SK-MEL-5 (cell line): ENCODE measurements around the gene MAP2K3. TPM values are rescaled to one million over a fixed set of nuclear protein-coding genes. Genes with fewer than 3 reads are reported as not detected.

ENCODE experiments used
- DNase-seq: peaks from one replicate; pipeline ENCODE4 v3.0.0-alpha.2; 2016; ENCODE audit warnings: low read depth, low spot score
- in situ Hi-C: cut with HindIII; loops from 2 replicates; pipeline ENCODE4 v1.10.0; 2016; ENCODE audit warnings: low sequenced_read_pairs, high pct_unique_total_duplicates, low pct_unique_long_range_greater_than_20kb
- polyA plus RNA-seq, 2 experiments: library from polyadenylated mRNA; depleted of rRNA; stranded (reverse); fragments of >200 nt; gene quantifications; 2 replicates each; pipeline ENCODE4 v1.2.3, GENCODE V29; 2015
- total RNA-seq: library from RNA; depleted of rRNA; stranded (reverse); fragments of >200 nt; shearing (Covaris generic); gene quantifications from 2 replicates; pipeline ENCODE4 v1.2.3, GENCODE V29; 2014; rRNA removed

MAP2K3 gene
- total RNA-seq = 27.0 and 28.7 TPM in 2 replicates
- 192 and 229 TPM in 2 replicates for polyA plus RNA-seq (2015; cell fraction: cytosol; rRNA removed)
- polyA plus RNA-seq (2015; cell fraction: nucleus; rRNA removed) = 78.1 and 103 TPM in 2 replicates

DNA sequence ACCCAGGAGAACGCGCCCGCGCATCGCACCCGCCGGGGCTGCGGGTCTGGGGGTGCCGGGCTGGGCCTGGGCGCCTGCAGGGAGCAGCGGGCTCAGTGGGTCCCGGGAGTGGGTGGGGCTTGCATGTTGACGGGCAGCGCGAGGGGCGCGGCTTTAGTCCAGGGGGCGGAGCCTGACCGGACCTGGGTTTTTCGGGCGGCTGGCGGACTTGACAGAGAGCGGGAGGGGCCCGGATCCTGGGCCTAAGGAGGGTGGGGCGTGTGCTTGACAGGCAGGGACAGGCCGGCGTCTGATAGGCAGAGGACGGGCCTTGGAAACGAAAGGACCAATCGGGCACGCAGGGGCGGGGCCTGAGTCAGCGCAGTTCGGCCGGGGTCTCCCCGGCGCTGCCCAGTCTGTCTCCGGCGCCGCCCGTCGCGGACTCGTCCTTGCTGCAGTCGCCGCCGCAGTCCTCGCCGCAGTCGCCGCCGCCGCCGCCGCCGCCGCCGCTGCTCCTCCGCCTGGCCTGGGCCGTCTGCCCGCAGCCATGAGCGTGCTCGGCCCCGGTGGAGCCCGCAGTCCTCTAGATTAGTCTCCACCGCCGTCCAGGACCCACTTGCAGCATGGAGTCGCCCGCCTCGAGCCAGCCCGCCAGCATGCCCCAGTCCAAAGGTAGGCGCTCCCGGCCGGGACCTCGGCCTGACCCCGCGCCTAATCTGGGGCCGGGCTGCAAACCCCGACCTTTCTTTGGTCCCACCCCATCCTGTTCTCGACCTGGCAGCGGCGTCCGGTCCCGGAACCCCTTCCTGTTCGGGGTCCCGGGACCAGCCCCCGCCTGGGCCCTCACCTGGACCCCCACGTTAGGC is at the start of gene MAP2K3:
TSS of gene MAP2K3 (plus strand) at position 393 of the 845 bp plus-strand sequence. CDS start at position 603, 210 bp downstream.
- in situ Hi-C loops = no loop called here
- DNase-seq = peak; percentile 99

DNA sequence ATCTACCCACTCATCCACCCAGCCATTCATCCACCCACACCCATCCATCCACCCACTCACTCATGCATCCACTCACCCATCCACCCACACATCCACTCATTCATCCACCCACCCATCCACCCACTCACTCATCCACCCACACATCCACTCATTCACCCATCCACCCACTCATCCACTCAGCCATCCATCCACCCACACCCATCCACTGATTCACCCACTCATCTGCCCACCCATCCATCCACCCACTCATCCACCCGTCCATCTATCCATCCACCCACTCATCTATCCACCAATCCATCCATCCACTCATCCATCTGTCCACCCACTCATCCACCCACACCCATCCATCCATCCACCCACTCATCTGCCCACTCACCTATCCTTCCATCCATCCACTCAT is 48.6 kb upstream of the MAP2K3 start:
- no peak for DNase-seq
- in situ Hi-C loops = no loop called here

DNA sequence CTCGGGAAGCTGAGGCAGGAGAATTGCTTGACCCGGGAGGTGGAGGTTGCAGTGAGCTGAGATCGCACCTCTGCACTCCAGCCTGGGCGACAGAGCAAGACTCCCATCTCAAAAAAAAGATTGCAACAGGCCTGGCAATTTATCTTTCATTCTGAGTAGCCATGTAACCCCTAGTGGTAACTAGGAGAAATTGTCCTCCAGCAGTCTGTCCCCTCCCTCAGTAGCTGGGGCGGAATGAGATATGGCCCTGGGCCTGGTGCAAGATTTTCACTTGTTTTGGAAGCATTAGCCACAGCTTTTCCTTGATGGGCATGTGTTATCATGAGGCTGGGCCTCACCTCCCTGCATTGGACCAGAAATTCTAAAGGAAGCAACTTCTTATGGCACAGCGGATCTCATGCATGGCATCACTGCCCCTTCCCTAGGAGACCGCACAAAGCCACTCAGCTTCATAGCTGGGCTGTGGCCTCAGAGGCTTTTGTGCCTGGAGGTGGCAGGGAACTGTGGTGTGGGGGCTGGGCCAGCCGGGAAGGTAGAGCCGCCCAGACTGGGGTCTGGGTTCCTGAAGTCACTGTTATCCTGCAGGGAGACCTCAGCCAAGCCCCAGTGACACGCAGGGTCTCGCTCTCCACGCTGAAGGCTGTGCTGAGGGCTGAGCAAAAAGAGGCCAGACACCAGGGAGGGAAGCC is 44.7 kb upstream of the MAP2K3 start:
- peak; percentile 59 for DNase-seq
- in situ Hi-C loops = no loop called here

DNA sequence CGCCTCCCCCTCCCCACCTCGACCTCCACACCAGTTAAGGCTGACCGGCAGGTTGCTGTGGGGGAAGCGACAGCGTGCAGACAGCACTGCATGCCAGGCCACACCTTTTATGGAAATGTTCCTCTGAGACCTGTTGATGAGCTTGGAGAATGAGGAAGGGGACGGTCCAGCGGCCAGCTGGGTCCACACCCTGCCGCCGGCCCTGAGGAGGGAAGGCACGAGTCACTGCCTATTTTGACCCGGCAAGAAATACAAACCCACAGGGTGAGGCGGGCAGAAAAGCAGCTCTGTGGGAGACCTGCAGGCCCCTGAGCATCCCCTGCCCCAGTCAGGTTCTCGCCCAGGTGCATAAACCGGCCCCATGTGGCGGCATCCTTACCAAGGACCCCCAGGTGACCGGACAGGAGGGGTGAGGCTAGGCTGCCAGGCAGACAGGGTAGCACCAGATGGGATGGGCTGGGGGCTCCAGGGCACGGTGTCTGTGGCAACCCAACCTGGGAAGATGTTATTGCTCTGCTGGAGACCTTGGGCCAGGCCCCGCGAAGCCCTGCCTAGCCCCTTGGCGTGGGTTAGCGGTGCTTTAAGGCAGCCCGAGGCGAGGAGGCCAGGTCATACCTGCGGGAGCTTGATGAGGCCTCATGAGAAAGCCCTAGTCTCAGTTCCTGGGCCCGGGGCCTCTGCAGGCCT is 44.0 kb upstream of the MAP2K3 start:
- in situ Hi-C loops = no loop called here
- DNase-seq = no peak

DNA sequence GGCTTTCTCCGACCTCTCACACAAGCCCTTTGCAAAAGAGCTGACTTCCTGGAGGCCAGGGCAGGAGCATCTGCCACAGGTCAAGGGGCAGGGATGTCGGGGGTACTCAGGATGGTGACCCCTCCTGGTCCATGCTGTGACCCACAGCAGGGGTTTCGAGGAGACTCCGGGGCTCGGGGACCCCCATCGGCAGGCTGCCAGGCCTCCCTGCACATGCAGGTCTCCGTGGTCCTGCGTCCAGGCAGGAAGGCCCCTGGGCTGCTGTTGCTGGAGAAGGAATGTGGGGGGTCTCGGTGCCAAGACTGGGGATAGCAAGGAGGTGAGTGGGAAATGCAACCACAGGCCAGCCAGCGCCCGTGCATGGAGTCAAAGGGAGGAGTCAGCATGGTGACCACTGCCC is 42.9 kb upstream of the MAP2K3 start:
- in situ Hi-C loops = no loop called here
- no peak for DNase-seq

DNA sequence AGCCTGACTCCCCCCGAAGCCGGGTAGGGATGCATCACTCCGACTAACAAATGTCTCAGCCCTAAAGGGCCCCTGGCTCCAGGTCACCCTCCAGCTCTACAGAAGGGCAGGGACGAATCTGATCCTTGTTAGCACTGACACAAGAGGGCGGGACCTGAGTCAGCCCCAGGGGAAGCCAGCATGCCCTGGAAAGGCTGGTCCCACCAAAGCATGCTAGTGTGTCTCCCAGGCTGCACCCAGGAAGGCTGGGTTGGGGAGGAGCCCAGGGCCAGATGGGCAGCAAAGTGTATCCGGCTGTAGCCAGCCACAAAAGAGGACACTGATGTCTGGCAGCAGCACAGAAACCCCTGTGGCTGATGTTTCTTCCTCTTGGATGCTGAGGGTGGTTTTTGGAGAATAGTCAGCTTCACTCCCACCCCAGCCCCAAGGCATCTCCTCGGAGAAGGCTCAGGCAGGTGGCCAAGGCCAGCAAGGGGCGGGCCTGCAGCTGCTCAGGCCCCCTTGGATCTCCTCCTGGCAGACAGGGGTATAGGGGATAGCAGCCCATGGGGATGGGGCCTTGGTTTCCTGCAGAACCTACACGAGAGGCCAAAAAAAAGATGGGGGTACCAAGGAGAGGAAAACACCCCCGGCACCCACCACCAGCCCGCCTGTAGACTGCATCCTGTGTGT is 42.3 kb upstream of the MAP2K3 start:
- in situ Hi-C loops = no loop called here
- no peak for DNase-seq

DNA sequence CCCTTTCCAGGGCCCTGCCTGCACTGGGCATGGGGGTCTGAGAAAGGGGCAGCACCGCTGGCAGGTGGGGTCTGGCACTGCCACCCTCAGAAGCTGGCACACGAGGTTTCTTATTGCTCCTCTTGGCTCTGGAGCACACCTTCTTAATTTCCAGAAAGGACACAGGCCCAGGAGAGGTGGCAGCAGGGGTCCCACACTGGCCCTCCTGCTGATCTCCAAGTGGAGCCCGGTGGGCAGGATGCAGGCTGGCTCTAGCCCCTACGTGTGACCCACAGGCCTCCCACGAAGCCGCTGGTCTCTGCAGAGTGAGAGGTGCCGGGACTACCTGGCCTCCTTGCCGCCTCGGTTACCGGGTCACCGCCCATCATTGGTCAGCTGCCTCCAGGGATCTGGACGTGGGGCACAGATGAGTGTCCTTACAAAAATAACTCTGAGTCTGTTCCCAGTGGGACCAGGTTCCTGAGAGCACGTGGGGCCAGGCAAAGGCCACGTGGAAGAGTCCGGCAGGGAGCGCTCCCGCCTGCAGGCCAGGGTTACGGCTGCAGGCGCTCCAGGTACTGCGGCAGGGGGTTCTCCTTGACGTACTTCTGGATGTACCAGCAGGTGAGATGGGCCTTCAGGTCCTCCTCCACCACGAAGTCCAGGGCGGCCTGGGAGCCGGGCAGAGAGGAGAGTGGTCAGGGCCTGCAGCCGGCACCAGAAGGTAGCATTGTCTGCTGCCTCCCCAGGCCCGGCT is 41.6 kb upstream of the MAP2K3 start:
- in situ Hi-C loops = no loop called here

DNA sequence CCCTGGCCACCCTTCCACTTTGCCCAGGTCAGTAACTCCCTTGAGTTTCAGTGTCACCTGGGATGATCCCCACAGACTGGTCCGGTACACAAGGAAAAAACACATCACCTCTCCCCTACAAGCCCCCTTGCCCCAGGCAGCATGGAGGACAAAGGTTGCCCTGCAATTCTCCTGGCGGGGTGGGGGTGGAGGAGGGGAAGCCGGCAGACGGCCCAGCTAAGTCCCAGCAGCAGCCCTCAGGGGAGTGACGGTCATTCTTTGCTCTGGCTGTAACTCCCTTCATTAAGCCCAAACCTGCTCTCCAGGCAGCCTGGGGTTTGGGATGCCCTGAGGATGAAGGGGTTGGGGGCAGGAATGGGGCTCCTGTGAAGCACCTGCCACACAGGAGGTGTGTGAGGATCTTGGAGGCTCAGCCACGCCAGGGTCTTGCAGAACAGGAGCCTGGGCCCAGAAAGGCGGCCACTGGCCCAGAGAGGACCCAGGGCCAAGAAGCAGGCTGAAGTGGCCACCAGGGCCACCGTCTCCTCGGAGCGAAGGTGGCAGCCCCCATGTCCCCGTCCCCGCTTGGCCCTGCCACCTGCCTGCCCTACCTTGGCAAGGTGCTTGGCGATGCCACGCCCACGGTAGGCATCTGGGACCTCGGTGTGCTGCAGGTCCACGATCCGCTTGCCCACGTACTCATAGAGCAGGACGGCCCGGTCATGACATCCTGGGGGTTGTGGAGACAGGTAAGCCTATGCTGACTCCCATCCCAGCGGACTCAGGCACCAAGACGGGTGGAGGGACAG is 40.8 kb upstream of the MAP2K3 start:
- in situ Hi-C loops = no loop called here
- no peak for DNase-seq

More for the DNA sequence above, 41.6 kb upstream of the MAP2K3 start:
- DNase-seq = no peak

DNA sequence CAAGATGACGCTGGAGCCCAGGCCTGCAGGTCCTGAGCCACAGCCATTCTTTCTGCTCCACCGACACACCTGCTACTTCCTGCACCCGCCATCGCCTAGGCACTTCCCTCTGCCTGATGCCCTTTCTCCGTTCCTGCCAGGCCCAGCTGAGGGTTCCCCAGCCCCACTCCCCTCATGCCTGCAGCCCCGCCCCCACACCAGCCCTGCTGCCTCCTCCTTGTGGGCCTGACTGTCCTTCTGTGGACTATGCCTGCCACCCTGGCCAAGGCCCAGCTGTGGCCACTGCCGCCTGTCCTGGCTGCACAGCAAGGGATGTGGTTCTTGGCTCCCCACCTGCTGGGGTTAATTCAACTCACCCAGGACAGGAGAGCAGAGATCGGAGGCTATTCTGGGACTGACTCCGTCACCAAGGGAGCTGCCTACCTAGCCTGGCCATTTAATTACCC is 38.8 kb upstream of the MAP2K3 start:
- in situ Hi-C loops = no loop called here
- no peak for DNase-seq

DNA sequence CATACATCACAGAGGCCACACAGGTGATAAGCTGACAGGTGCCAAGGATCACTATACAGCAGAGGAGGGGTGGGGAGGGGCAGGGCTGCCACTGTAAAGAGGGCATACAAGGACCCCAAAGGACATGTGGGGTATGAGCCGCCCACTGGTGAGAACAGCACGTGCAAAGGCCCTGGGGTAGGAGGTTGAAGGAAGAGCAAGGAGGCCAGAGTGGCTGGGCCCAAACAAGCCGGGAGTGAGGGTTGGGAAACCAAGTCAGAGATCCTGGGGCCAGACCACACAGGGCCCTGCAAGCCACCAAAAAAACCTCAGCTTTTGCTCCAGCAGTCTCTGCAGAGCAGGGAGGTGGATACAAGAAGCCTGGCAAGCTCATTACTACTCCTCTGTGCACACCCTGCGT is 37.8 kb upstream of the MAP2K3 start:
- in situ Hi-C loops = no loop called here
- DNase-seq = no peak

DNA sequence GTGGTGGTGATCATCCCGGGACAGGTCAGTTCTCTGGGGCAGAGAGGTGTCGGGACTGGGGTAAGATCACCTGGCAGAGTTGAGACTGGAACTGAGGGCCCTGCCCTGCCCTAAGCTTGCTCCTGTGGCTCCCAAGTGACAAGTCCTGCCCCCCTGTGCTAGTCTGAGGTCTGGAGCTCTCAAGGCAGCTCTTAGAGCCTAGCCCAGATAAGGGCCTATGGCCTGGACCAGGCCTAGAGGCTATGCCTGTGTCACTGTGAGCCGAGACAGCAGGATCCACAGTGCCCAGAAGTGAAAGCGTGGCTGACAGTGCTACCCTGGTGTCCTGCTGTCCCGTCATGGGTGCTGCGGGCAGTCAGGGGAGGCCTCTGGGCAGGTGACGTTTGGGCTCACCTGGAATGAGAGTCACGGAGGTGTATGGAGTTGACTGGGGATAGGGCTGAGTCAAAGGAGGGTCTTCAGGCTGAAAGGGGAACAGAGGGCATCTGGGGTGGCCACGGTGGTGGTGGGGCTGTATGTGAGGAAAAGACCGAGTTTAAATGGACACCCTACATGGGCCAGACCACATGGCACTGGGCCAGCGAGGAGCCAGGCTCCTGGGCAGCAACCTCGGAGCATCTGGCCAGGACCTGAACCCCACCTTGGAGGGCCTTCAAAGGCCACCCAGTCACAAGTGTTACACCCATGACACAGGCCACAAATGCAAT is 36.8 kb upstream of the MAP2K3 start:
- in situ Hi-C loops = no loop called here
- no peak for DNase-seq

DNA sequence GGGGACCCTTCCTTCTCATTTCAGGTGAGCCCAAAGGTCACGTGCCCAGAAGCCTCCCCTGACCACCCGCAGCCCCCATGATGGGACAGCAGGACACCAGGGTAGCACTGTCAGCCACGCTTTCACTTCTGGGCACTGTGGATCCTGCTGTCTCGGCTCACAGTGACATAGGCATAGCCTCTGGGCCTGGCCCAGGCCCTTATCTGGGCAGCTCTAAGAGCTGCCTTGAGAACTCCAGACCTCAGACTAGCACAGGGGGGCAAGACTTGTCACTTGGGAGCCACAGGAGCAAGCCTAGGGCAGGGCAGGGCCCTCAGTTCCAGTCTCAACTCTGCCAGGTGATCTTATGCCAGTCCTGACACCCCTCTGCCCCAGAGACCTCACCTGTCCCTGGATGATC is 36.0 kb upstream of the MAP2K3 start:
- in situ Hi-C loops = no loop called here
- DNase-seq = no peak

DNA sequence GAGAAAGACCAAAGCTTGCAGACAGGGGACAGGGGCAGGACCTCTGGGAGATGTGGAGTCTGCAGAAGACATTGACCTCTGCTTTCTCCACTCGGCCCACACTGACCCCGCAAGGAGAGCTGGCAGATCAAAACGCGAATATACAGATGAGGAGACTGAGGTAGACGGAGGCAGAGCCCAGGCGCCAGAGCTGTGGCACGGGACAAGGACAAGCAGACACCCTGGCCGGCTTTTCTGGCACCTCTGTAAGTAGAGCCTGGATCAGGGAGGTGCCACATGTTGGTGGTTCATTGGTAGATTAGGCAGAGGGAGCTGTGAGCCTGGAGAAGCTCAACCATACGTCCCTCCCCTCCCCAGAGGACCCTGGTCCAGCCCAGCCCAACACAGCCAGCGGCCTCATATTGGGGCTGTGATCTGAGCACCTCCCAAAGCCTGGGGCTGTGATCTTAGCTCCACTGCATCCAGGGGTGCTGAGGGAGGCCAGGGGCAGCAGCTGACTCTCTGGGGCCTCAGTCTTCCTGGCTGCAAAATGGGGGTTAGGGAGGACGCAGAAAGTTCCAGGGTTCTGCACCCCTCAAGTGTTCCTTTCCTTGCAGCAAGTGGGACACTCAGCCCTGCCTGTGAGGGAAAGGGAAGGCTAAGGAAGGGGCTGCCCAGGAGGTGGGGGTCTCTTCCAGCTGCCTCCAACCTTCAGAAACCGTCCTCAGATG is 35.3 kb upstream of the MAP2K3 start:
- in situ Hi-C loops = no loop called here
- DNase-seq = no peak

DNA sequence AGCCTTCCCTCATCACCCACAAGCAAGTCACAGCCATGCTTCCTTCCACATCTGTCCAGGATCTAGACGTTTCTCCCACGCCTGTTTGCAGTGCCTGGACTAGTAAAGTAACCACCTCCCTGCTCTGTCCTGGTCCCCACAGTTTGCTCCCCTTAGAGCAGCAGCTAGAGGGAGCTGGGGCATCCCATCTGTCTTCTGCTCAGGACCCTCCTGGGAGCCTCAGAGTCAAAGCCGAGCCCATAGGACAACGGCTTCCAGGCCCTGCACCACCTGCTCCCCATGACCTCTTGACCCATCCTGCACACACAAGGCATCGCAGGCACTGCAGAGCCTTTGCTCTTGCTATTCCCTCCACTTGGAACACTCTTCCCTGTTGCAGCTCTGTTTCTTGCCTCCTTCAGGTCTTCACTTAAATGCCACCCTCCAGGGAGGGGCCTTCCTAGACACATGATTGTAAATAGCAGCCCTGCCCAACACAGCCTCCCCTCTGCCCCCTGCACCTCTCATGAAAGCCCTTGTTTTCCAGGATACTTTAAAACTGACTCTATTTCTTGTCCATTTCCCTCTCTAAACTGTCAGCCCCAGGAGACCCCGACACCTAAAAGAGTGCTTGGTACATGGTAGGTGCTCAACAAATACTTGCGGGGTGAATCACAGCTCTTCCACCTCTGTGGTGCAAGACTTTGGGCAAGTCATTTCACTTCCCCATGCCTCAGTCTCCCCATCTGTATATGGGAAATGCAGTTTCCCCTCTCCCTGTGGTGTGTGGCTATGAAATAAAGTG is 34.4 kb upstream of the MAP2K3 start:
- no peak for DNase-seq
- in situ Hi-C loops = no loop called here

DNA sequence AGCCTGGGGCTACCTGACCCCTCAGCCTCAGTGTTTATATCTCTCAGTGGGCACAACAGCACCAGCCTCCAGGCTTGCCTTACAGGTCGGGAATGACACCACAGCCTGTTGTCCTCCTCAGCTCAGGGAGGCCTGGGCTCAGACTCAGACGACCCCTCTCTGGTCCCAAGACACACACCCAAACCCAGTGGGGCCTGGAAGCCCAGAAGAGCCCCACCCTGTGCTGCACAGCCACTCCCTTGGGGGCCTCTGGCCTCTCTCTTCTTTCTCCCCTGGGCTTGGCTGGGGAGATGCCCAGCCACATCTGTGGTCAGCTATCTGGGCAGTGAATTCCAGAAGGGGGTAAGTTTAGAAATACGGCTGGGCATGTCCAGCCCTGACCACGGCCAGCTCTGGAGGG is 33.7 kb upstream of the MAP2K3 start:
- DNase-seq = no peak
- in situ Hi-C loops = no loop called here
